Activated T-cell treated with anti-CD3 and anti-CD28 coated beads, Interleukin-2, amount 50 U/mL, for 72 hours (primary cell): ENCODE results near the gene LRRC57. TPM values are rescaled to one million over a fixed set of nuclear protein-coding genes. Genes with fewer than 3 reads are reported as not detected.

Source experiments
- ATAC-seq, 2 donors: fragments of 150-1000 bp; cut with Tn5 transposase; replicated peaks in 1 of 2; 2 replicates each; pipeline ENCODE4 v1.10.0; 2021; ENCODE audit warnings: moderate library complexity in 2 of 2, mild to moderate bottlenecking in 1 of 2
- DNase-seq, 2 donors: peaks; one replicate each; pipeline ENCODE4 v3.0.0; 2021 to 2022; ENCODE audit warnings: mixed read lengths in 1 of 2
- H3K27ac Mint-ChIP-seq: one replicate; pipeline ENCODE4 v1.8.0; 2022; ENCODE audit warnings: mild to moderate bottlenecking, moderate library complexity, mixed read lengths
- H3K27me3 Mint-ChIP-seq: one replicate; pipeline ENCODE4 v1.8.0; 2022; ENCODE audit warnings: low read depth, mixed read lengths
- H3K36me3 Mint-ChIP-seq, 2 donors: one replicate each; pipeline ENCODE4 v1.8.0; 2022; ENCODE audit warnings: mixed read lengths in 2 of 2, mild to moderate bottlenecking in 1 of 2; ENCODE audit not compliant: insufficient read depth in 2 of 2
- H3K4me1 Mint-ChIP-seq: one replicate; pipeline ENCODE4 v1.8.0; 2022; ENCODE audit warnings: low read depth, mixed read lengths
- H3K4me3 Mint-ChIP-seq, 2 donors: one replicate each; pipeline ENCODE4 v1.8.0; 2022; ENCODE audit warnings: mild to moderate bottlenecking in 2 of 2, mixed read lengths in 2 of 2, moderate library complexity in 2 of 2
- H3K9me3 Mint-ChIP-seq, 2 donors: one replicate each; pipeline ENCODE4 v1.8.0; 2022; ENCODE audit warnings: mixed read lengths in 2 of 2
- total RNA-seq, 2 donors: library from RNA; stranded (reverse); gene quantifications; one replicate each; pipeline ENCODE4 v1.2.3, GENCODE V29; 2022

LRRC57 gene
- total RNA-seq, 2 donors from 2014 or later: 26.2 to 29.3 TPM

- Mint-ChIP-seq H3K9me3 (no peaks in the 10 kb centered on the region), H3K36me3 (peaks cover 2 to 5% of the 10 kb centered on the region in 2 donors), H3K27ac (peak overlapping the region; percentile 86), H3K4me3 (peak overlapping the region; percentile 86 to 95), H3K4me1 (peaks cover 57% of the 10 kb centered on the region), H3K27me3 (no peaks in the 10 kb centered on the region)
- ATAC-seq (no peak), DNase-seq (peak in 1 of 2 donors; percentile 6)
Observed at GRCh38 chr15:42494998-42495360, 53.6 kb downstream of the LRRC57 start.

GRCh38 chr15:42493679-42494078 lies 54.9 kb downstream of the LRRC57 start:
- H3K4me1 Mint-ChIP-seq: peaks cover 58% of the 10 kb centered on the region

GRCh38 chr15:42491539-42492225 lies 56.9 kb downstream of the LRRC57 start:
- H3K4me1 Mint-ChIP-seq: peaks cover 57% of the 10 kb centered on the region
- H3K27me3 Mint-ChIP-seq: no peaks in the 10 kb centered on the region
- DNase-seq (no peak), ATAC-seq (no peak)
- no peaks in the 10 kb centered on the region for H3K9me3 Mint-ChIP-seq
- H3K36me3 Mint-ChIP-seq: peaks cover 5% of the 10 kb centered on the region in 2 donors
- H3K4me3 Mint-ChIP-seq: peak overlapping the region; percentile 98 to 100
- peak overlapping the region; percentile 90 for H3K27ac Mint-ChIP-seq

More at GRCh38 chr15:42493679-42494078, 54.9 kb downstream of the LRRC57 start:
- Mint-ChIP-seq H3K9me3 (no peaks in the 10 kb centered on the region), H3K27ac (peak overlapping the region; percentile 86), H3K27me3 (no peaks in the 10 kb centered on the region), H3K36me3 (peaks cover 2 to 5% of the 10 kb centered on the region in 2 donors), H3K4me3 (peak overlapping the region; percentile 7 to 95)
- ATAC-seq (no peak), DNase-seq (no peak)

GRCh38 chr15:42490671-42491538 lies 57.7 kb downstream of the LRRC57 start, which contains the start of gene ZNF106:
Gene ZNF106 (minus strand): TSS chr15:42491141. CDS start chr15:42472289, 18,852 bp downstream.
- peak within 1 kb of the TSS; percentile 98 to 100 for H3K4me3 Mint-ChIP-seq
- peaks cover 49% of the 10 kb centered on the region for H3K4me1 Mint-ChIP-seq
- no peaks in the 10 kb centered on the region for H3K9me3 Mint-ChIP-seq
- ATAC-seq: peak; percentile 68 to 70
- H3K36me3 Mint-ChIP-seq: peaks cover 5% of the 10 kb centered on the region in 2 donors
- peak; percentile 89 to 91 for DNase-seq
- H3K27ac Mint-ChIP-seq: peak within 1 kb of the TSS; percentile 96
- no peaks in the 10 kb centered on the region for H3K27me3 Mint-ChIP-seq

GRCh38 chr15:42490291-42490670 lies 58.3 kb downstream of the LRRC57 start:
- peaks cover 2 to 5% of the 10 kb centered on the region in 2 donors for H3K36me3 Mint-ChIP-seq
- H3K27ac Mint-ChIP-seq: peak overlapping the region; percentile 96
- peak overlapping the region; percentile 98 to 100 for H3K4me3 Mint-ChIP-seq
- DNase-seq (no peak), ATAC-seq (no peak)
- no peaks in the 10 kb centered on the region for H3K27me3 Mint-ChIP-seq
- no peaks in the 10 kb centered on the region for H3K9me3 Mint-ChIP-seq
- peaks cover 47% of the 10 kb centered on the region for H3K4me1 Mint-ChIP-seq

Other genes starting within 250 kb of the LRRC57 start
- gene CAPN3, start 189.3 kb downstream of the LRRC57 start, total RNA-seq: 1 to 10 TPM; 9.0 to 9.2 TPM
- gene ZNF106, start 57.7 kb downstream of the LRRC57 start, total RNA-seq: 10 to 100 TPM; 51.1 to 66.2 TPM
- 10 to 100 TPM; 72.0 to 79.7 TPM for gene SNAP23, start 53.2 kb downstream of the LRRC57 start, total RNA-seq
- 10 to 100 TPM; 32.1 to 43.6 TPM for gene HAUS2, start within 50 bp of the LRRC57 start, total RNA-seq
- 1 to 10 TPM; 5.1 to 6.3 TPM for gene STARD9, start 26.8 kb upstream of the LRRC57 start, total RNA-seq
- 10 to 100 TPM; 18.2 to 26.0 TPM for gene CDAN1, start 188.3 kb upstream of the LRRC57 start, total RNA-seq